SK-N-SH (cell line): ENCODE data around the gene ENDOD1. TPM values are rescaled to one million over a fixed set of nuclear protein-coding genes. Genes with fewer than 3 reads are reported as not detected.

Source experiments
- CTCF ChIA-PET: fragments of 300-600, 350-600 bp; formaldehyde crosslinking; extraction: SDS; loops from one replicate; lab custom pipeline; 2021; lab: Yijun Ruan, JAX
- POLR2A ChIA-PET: fragments of 350-600 bp; sonication (Branson Sonifier 250); formaldehyde crosslinking; extraction: SDS; loops from one replicate; lab custom pipeline; 2020; ENCODE audit warnings: antibody characterized with exemption, inconsistent platforms; lab: Yijun Ruan, JAX
- DNase-seq: peaks from one replicate; pipeline ENCODE4 v3.0.0; 2012
- H2AFZ ChIP-seq: fragments of 200-600 bp; sonication (generic); 2 replicates; pipeline ENCODE4 v1.8.1; 2016; ENCODE audit warnings: antibody characterized with exemption, mild to moderate bottlenecking, low read depth
- H3F3A ChIP-seq: fragments of 200-600 bp; sonication (generic); replicated peaks from 2 replicates; pipeline ENCODE3; 2016; ENCODE audit warnings: antibody characterized with exemption, mild to moderate bottlenecking; ENCODE audit not compliant: insufficient read depth
- H3K27ac ChIP-seq, 2 experiments: fragments of 200-500 bp in 1 of 2; fragments of 200-600 bp in 1 of 2; sonication (Bioruptor generic) in 1 of 2; sonication (generic), shearing (Covaris generic) in 1 of 2; 2 replicates each; pipeline versions ENCODE4 v1.5.1 to v1.6.1; 2014 to 2016; ENCODE audit warnings: low read depth in 2 of 2, inconsistent platforms in 1 of 2, low read length in 1 of 2, mild to moderate bottlenecking in 1 of 2, mixed read lengths in 1 of 2
- H3K27me3 ChIP-seq: fragments of 200-600 bp; sonication (generic), shearing (Covaris generic); 2 replicates; pipeline ENCODE4 v1.6.1; 2016; ENCODE audit warnings: mixed run types; ENCODE audit not compliant: insufficient read depth
- H3K36me3 ChIP-seq, 2 experiments: fragments of 200-500 bp in 1 of 2; fragments of 200-600 bp in 1 of 2; sonication (Bioruptor generic) in 1 of 2; sonication (generic) in 1 of 2; replicated peaks in 1 of 2; 2 replicates each; pipeline versions ENCODE3 to v1.5.1; 2014 to 2016; ENCODE audit warnings: low read length in 1 of 2, mild to moderate bottlenecking in 1 of 2; ENCODE audit not compliant: insufficient read depth in 2 of 2, control insufficient read depth in 1 of 2
- H3K4me1 ChIP-seq, 2 experiments: fragments of 200-500 bp in 1 of 2; fragments of 200-600 bp in 1 of 2; sonication (Bioruptor generic) in 1 of 2; sonication (generic), shearing (Covaris generic) in 1 of 2; 2 replicates each; pipeline versions ENCODE4 v1.5.1 to v1.6.1; 2014 to 2016; ENCODE audit warnings: low read depth in 1 of 2, low read length in 1 of 2, mixed run types in 1 of 2; ENCODE audit not compliant: insufficient read depth in 2 of 2, control insufficient read depth in 1 of 2
- H3K4me2 ChIP-seq: fragments of 200-600 bp; sonication (generic), shearing (Covaris generic); 2 replicates; pipeline ENCODE4 v1.6.1; 2017; ENCODE audit warnings: mixed run types
- H3K4me3 ChIP-seq, 2 experiments: fragments of 200-500 bp in 1 of 2; fragments of 200-600 bp in 1 of 2; sonication (Bioruptor generic) in 1 of 2; sonication (generic), shearing (Covaris generic) in 1 of 2; 2 replicates each; pipeline versions ENCODE4 v1.5.1 to v1.8.1; 2014 to 2016; ENCODE audit warnings: low read depth in 2 of 2, inconsistent platforms in 1 of 2, low read length in 1 of 2, mild to moderate bottlenecking in 1 of 2, mixed read lengths in 1 of 2, moderate library complexity in 1 of 2
- H3K79me2 ChIP-seq: fragments of 200-600 bp; sonication (generic); 2 replicates; pipeline ENCODE4 v1.8.1; 2017; ENCODE audit warnings: mild to moderate bottlenecking; ENCODE audit not compliant: insufficient read depth
- H3K9ac ChIP-seq: fragments of 200-600 bp; sonication (generic); 2 replicates; pipeline ENCODE4 v1.6.1; 2017; ENCODE audit warnings: mixed run types
- H3K9me2 ChIP-seq: fragments of 200-600 bp; sonication (generic); 2 replicates; pipeline ENCODE4 v1.6.1; 2017; ENCODE audit warnings: mixed run types
- H3K9me3 ChIP-seq: fragments of 200-600 bp; sonication (generic); 2 replicates; pipeline ENCODE4 v1.6.1; 2017; ENCODE audit warnings: mixed run types, mild to moderate bottlenecking, moderate library complexity
- H4K20me1 ChIP-seq: fragments of 200-600 bp; sonication (generic); 2 replicates; pipeline ENCODE4 v1.6.1; 2017; ENCODE audit warnings: mild to moderate bottlenecking, mixed run types; ENCODE audit not compliant: insufficient read depth
- EP300 ChIP-seq, 2 experiments: IDR thresholded peaks; 2 replicates each; pipeline versions ENCODE4 v1.4.0 to v1.6.1; 2012; ENCODE audit warnings: borderline replicate concordance in 1 of 2, low read depth in 1 of 2, low read length in 1 of 2
- FOXJ3 ChIP-seq: sonication (generic); formaldehyde crosslinking; IDR thresholded peaks from 2 replicates; pipeline ENCODE4 v1.5.1; 2020; ENCODE audit warnings: mild to moderate bottlenecking, missing genetic modification reagents
- FOXM1 ChIP-seq: IDR thresholded peaks from 2 replicates; pipeline ENCODE4 v1.4.0; 2012; ENCODE audit warnings: low read depth, mild to moderate bottlenecking
- GABPA ChIP-seq: IDR thresholded peaks from 2 replicates; pipeline ENCODE4 v1.4.0; 2012; ENCODE audit warnings: low read depth, mild to moderate bottlenecking
- IRF3 ChIP-seq: fragments of 150-350 bp; IDR thresholded peaks from 2 replicates; pipeline ENCODE4 v1.6.1; 2016; ENCODE audit warnings: mild to moderate bottlenecking, low read depth, low read length
- MAX ChIP-seq: IDR thresholded peaks from 2 replicates; pipeline ENCODE4 v1.4.0; 2012; ENCODE audit warnings: low read depth
- MXI1 ChIP-seq: IDR thresholded peaks from 2 replicates; pipeline ENCODE4 v1.6.1; 2012; ENCODE audit warnings: mild to moderate bottlenecking, low read depth, low read length, improper control_type of control experiment
- NFIC ChIP-seq: IDR thresholded peaks from 2 replicates; pipeline ENCODE4 v1.4.0; 2012; ENCODE audit warnings: borderline replicate concordance
- NRF1 ChIP-seq: IDR thresholded peaks from 2 replicates; pipeline ENCODE4 v1.6.1; 2012; ENCODE audit warnings: low read depth, mild to moderate bottlenecking, low read length
- REST ChIP-seq: IDR thresholded peaks from 2 replicates; pipeline ENCODE4 v1.6.1; 2012; ENCODE audit warnings: mild to moderate bottlenecking, low read depth, low read length, moderate library complexity
- RFX5 ChIP-seq: IDR thresholded peaks from 2 replicates; pipeline ENCODE4 v1.6.1; 2012; ENCODE audit warnings: mild to moderate bottlenecking, improper control_type of control experiment, low read length
- RXRA ChIP-seq: IDR thresholded peaks from 2 replicates; pipeline ENCODE4 v1.4.0; 2012; ENCODE audit warnings: low read depth, mild to moderate bottlenecking, borderline replicate concordance
- USF1 ChIP-seq: IDR thresholded peaks from 2 replicates; pipeline ENCODE4 v1.4.0; 2012; ENCODE audit warnings: low read depth, borderline replicate concordance
- WGBS: methylation state at CpG from one replicate; pipeline ENCODE4 v1.1.6; 2017; ENCODE audit warnings: low lambda C conversion rate; 5-methylcytosine and 5-hydroxymethylcytosine counted together
- polyA plus RNA-seq, 3 experiments: library from polyadenylated mRNA; depleted of rRNA; stranded (reverse); fragments of >200 nt; gene quantifications; 2 replicates each; pipeline ENCODE4 v1.2.3, GENCODE V29; 2012

ENDOD1 gene
- polyA plus RNA-seq, 1 of the 3 experiments (the other 2 are of a cell fraction) = 15.0 TPM

DNA sequence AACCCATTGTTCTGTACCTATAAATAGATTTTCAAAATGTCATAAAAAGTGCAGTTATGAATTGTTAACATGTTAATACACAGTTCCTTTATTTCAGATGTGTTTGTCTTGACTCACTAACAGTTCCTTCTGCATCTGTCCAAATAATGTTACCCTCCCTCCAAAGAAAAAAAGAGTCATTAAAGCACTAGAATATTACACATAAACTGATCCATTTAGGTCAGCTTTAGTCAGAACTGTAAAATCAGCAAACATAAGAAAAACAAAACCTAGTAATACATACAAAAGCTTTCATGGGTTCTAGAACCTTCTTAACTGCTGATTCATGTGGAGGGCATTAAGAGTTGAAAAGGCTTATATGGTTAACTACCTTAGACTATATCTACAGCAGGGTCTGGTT lies 76.0 kb downstream of the ENDOD1 start:
- TF ChIP-seq NRF1 (no peak), IRF3 (no peak), FOXM1 (no peak), REST (no peak), RXRA (no peak), MAX (no peak), USF1 (no peak), MXI1 (no peak), NFIC (no peak), FOXJ3 (no peak), EP300 (IDR thresholded peaks at IDR 0.05; ENCODE audit: borderline replicate concordance in 1 of 2, low read depth in 1 of 2, low read length in 1 of 2) (no peak), RFX5 (no peak), GABPA (no peak)
- Histone ChIP-seq H3K4me3 (no peak overlapping the region), H3K27ac (no peak overlapping the region; a peak in 1 of 4 replicates), H3K4me1 (no peaks in the 10 kb centered on the region), H3K36me3 (peaks cover 0 to 6% of the 10 kb centered on the region in 2 experiments), H3K27me3 (no peaks in the 10 kb centered on the region), H3K4me2 (no peak overlapping the region), H3K9me3 (no peaks in the 10 kb centered on the region), H3K9me2 (no peaks in the 10 kb centered on the region), H3F3A (no peaks in the 10 kb centered on the region), H4K20me1 (no peaks in the 10 kb centered on the region), H3K9ac (no peak overlapping the region), H3K79me2 (no peaks in the 10 kb centered on the region), H2AFZ (no peak overlapping the region)
- ChIA-PET CTCF (interaction anchor here (5.1 kb wide), 1 partner anchor 11 kb away, joined by 25 read pairs; no protein-coding TSS in a partner anchor), POLR2A (no interaction called here)
- no peak for DNase-seq

GRCh38 chr11:95166781-95167180 lies 77.1 kb downstream of the ENDOD1 start:
- Histone ChIP-seq H3K4me2 (no peak overlapping the region), H3K4me3 (no peak overlapping the region), H3K9me3 (no peaks in the 10 kb centered on the region), H3K27me3 (no peaks in the 10 kb centered on the region), H2AFZ (no peak overlapping the region), H3K79me2 (no peaks in the 10 kb centered on the region), H3K9ac (no peak overlapping the region), H3K36me3 (peaks cover 0 to 12% of the 10 kb centered on the region in 2 experiments), H4K20me1 (no peaks in the 10 kb centered on the region), H3F3A (no peaks in the 10 kb centered on the region), H3K4me1 (no peaks in the 10 kb centered on the region), H3K9me2 (no peaks in the 10 kb centered on the region), H3K27ac (no peak overlapping the region)
- TF ChIP-seq EP300 (IDR thresholded peaks at IDR 0.05; ENCODE audit: borderline replicate concordance in 1 of 2, low read depth in 1 of 2, low read length in 1 of 2) = no peak
- POLR2A ChIA-PET = no interaction called here
- CTCF ChIA-PET = interaction anchor here (5.1 kb wide), 1 partner anchor 12 kb away, joined by 25 read pairs; no protein-coding TSS in a partner anchor
- whole genome bisulfite sequencing = 88% methylated on average over 2 of the region's 2 CpGs
- no peak for DNase-seq
